Mononuclear cell (primary cell): Measurements from ENCODE around the gene DGKD. TPM values are rescaled to one million over a fixed set of nuclear protein-coding genes. Genes with fewer than 3 reads are reported as not detected.
"Not testable (repeated sequence)": the region's sequence is repeated elsewhere in the genome, so short reads cannot be mapped to it uniquely, and the experiment has no call there.

ENCODE experiments used
- H3K27me3 ChIP-seq: 2 replicates; pipeline ENCODE4 v1.6.0; 2011; ENCODE audit warnings: low read length, control low read depth; ENCODE audit not compliant: insufficient read depth
- H3K4me1 ChIP-seq: 2 replicates; pipeline ENCODE4 v1.5.1; 2011; ENCODE audit warnings: mild to moderate bottlenecking, low read length, control low read depth; ENCODE audit not compliant: insufficient read depth
- H3K4me3 ChIP-seq: 2 replicates; pipeline ENCODE4 v1.5.1; 2011; ENCODE audit warnings: mild to moderate bottlenecking, low read length, moderate library complexity
- H3K9me3 ChIP-seq: 2 replicates; pipeline ENCODE4 v1.5.1; 2011; ENCODE audit warnings: low read depth, mild to moderate bottlenecking, control low read depth, low read length
- total RNA-seq: library from RNA; depleted of rRNA; stranded (reverse); fragments of >200 nt; gene quantifications from one replicate; pipeline ENCODE4 v1.2.3, GENCODE V29; 2012

DGKD gene
- total RNA-seq, 1 donor: 71.8 TPM

GRCh38 chr2:233381638-233381995 lies 27.3 kb downstream of the DGKD start:
- Histone ChIP-seq H3K27me3 (no peaks in the 10 kb centered on the region), H3K9me3 (no peaks in the 10 kb centered on the region), H3K4me1 (peaks cover 80% of the 10 kb centered on the region), H3K4me3 (no peak overlapping the region)

DNA sequence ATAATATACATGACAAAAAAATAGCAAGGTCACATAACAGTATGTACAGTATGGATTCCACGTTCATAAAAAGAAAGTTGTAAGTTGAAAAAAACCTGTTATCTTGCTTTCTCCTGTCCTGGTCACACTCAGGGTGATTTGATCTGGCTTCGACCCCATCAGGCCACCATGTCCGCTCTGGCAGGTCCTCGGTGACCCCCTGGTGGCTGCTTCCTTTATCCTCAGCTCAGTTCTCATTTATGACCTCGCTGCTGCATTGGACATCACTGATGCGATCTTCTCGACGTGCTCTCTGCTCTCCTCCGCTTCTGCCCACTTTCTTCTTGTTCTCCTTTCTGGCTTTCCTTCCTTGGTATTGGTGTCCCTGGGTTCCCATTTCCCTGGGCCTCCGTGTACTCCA lies 29.7 kb downstream of the DGKD start:
- Histone ChIP-seq H3K4me3 (no peak overlapping the region), H3K27me3 (no peaks in the 10 kb centered on the region), H3K9me3 (no peaks in the 10 kb centered on the region), H3K4me1 (peaks cover 92% of the 10 kb centered on the region)

DNA sequence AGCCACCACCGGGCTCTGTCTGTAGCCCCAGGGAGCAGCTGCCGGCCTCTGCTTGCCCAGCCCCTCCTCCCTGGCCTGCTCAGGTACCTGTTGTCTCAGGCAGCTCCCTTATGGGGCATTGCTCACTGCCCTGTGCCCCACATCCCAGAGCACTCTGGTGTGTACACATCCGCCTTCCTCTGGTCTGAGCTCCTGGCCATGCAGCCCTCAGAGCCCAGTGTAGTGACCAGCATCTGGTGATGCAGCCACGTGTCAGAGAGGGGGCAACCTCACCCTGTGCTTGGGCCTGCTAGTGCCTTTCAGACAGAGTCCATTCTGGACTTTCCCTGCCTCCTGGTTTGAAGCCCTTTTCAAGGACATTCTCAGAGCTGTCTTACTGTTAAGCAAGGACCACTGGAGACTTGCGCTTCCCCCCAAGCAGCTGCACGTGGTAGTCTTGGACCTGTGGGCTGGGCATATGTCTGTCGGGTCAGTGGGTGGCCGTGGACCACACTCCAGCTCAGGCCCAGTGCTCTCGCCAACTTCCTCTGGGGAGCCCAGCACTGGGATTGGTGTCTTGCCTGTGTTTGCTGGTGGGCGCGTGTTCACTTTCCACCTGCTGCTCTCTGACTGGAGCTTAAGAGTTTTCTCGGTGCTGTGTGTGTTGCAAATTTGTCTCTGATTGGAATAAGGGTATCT lies 30.7 kb downstream of the DGKD start:
- Histone ChIP-seq H3K9me3 (no peaks in the 10 kb centered on the region), H3K4me3 (no peak overlapping the region), H3K4me1 (peaks cover 84% of the 10 kb centered on the region), H3K27me3 (no peaks in the 10 kb centered on the region)

GRCh38 chr2:233385489-233386044 lies 31.3 kb downstream of the DGKD start:
- Histone ChIP-seq H3K4me3 (no peak overlapping the region), H3K27me3 (no peaks in the 10 kb centered on the region), H3K9me3 (no peaks in the 10 kb centered on the region), H3K4me1 (peaks cover 78% of the 10 kb centered on the region)

DNA sequence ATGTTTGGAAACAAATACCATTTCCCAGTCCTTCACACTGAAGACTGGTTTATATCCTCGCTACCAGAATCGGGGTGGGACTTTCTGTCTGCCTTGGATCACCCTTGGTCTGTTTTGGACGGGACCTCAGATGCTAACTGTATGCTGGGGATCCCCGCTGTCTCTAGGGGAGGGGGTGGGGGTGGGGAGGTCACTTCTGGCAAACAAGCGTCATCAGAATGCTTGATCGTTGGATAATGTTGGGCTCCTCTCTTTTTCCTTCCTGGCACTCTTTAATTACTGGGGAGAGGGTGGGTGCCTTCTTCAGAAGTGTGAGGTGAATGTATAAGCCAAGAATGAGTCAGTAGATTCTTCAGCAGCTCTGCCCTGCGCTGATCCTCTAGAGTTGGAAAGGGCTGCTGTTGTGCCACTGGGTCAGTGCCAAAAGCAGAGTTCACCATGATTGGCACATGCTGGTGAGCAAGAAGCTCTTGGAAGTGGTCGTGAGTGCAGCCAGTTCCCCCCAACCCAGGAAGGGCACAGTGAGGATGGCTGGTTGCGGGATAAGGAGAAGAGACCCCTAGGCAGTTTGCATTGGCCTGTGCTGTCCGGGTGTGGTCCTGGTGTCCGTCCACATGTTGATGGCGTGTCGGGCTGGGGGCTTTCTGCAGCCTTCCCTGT lies 32.2 kb downstream of the DGKD start:
- Histone ChIP-seq H3K4me1 (peaks cover 68% of the 10 kb centered on the region), H3K27me3 (no peaks in the 10 kb centered on the region), H3K9me3 (no peaks in the 10 kb centered on the region), H3K4me3 (no peak overlapping the region)

GRCh38 chr2:233387225-233387624 lies 32.9 kb downstream of the DGKD start:
- Histone ChIP-seq H3K27me3 (no peaks in the 10 kb centered on the region), H3K4me1 (peaks cover 61% of the 10 kb centered on the region), H3K9me3 (no peaks in the 10 kb centered on the region), H3K4me3 (no peak overlapping the region)

- Histone ChIP-seq H3K4me1 (peaks cover 54% of the 10 kb centered on the region), H3K9me3 (no peaks in the 10 kb centered on the region), H3K27me3 (no peaks in the 10 kb centered on the region), H3K4me3 (no peak overlapping the region)
These were observed 33.6 kb downstream of the DGKD start for GRCh38 chr2:233387667-233388528.

DNA sequence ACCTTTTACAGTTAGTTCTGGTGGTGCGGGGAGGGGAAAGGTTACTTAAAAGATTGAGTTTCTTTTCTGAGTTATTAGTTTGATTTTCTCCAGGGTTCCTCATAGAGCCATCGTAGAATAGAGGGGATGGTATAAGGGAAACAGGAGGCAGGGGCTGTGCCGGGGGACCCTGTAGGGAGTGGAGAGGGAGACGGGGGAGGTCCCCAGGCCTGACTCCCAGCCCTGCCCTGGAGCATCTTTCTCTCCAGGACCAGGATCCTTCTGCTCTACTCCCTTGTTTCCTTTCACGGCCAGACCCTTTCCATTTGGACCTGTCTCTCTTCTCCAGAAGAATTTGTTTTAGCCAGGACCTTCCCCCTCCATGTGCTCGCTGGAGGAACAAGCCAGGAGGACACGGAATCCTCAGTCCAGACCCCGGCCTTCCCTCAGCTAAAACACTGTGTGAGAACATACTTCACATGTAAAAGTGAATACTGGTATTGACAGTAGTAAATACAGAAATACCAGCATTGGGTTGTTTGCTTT lies 35.4 kb downstream of the DGKD start:
- Histone ChIP-seq H3K4me1 (peaks cover 37% of the 10 kb centered on the region), H3K27me3 (no peaks in the 10 kb centered on the region), H3K9me3 (no peaks in the 10 kb centered on the region), H3K4me3 (no peak overlapping the region)

GRCh38 chr2:233395687-233396086 lies 41.4 kb downstream of the DGKD start:
- Histone ChIP-seq H3K4me1 (peaks cover 24% of the 10 kb centered on the region), H3K27me3 (no peaks in the 10 kb centered on the region), H3K9me3 (no peaks in the 10 kb centered on the region), H3K4me3 (no peak overlapping the region)

- H3K27me3 ChIP-seq, H3K9me3 ChIP-seq: not testable (repeated sequence)
- H3K4me1 ChIP-seq: peaks cover 27% of the 10 kb centered on the region
These were observed 42.7 kb downstream of the DGKD start for GRCh38 chr2:233396726-233397665.

DNA sequence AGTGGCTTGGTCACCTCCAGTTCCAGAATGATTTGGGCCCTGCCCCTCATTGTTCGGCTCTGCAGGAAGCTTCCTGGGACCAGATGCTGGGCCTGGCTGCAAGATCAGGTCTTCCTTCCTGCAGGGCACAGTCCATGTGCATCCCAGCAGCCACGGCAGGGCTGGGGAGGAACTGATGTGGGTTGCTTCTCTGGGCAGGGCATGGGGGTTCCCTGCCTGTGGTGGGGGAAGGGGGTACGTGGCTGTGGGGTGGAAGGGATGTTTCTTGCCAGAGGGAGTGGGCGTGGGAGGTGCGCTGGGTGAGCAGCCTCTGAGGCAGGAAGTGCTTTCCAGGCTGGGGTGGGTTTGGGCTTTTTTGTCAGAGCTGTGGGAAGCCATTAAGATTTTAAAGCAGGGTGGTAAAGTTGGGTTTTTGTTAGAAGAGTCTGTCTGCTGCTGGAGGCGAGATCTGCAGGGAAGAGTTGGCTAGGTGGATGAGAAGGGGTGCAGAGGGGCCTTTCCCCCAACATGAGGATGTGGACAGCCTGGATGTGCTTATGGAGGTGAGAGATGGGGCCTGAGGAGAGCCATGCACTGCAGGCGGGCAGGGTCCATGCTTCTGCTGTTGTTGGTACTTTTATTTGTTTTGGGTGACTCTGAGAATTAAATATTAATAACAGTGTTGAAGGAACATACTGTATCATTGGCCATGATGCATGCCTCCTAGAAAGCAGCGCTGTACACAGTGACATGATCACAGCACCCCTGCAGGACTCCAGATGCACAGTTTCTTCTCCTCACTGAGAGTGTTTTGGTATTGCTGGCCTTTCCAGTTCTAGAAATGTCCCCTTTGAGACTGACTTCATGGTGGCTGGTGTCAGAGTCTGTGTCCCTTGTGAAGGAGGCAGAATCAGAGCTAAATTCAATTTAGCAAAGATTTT lies 45.3 kb downstream of the DGKD start:
- Histone ChIP-seq H3K4me3 (no peak overlapping the region), H3K27me3 (no peaks in the 10 kb centered on the region), H3K4me1 (peaks cover 32% of the 10 kb centered on the region), H3K9me3 (no peaks in the 10 kb centered on the region)

More at GRCh38 chr2:233396726-233397665, 42.7 kb downstream of the DGKD start:
- not testable (repeated sequence) for H3K4me3 ChIP-seq

GRCh38 chr2:233400341-233400740 lies 46.0 kb downstream of the DGKD start:
- Histone ChIP-seq H3K9me3 (no peaks in the 10 kb centered on the region), H3K27me3 (no peaks in the 10 kb centered on the region), H3K4me3 (no peak overlapping the region), H3K4me1 (peaks cover 29% of the 10 kb centered on the region)

DNA sequence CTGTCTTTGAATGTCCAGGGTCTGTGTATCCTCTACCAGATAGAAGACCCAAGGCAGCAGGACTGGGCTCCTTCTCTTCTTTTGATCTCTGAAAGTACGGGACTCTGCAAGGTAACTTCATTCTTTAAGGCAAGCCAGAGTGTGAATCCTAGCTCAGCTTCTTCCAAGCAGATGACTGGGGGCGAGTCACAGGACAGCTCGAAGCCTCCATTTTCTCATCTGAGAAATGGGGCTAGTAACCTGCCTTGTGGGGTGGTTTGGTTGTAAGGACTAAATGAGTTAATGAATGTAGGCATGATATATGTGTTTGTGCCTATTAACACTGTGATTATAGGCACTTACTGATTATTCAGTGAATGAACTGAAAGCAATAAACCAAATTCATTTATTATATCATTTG lies 46.7 kb downstream of the DGKD start:
- Histone ChIP-seq H3K4me3 (no peak overlapping the region), H3K9me3 (no peaks in the 10 kb centered on the region), H3K27me3 (no peaks in the 10 kb centered on the region), H3K4me1 (peaks cover 29% of the 10 kb centered on the region)
